Activated T-cell treated with anti-CD3 and anti-CD28 coated beads for 4 hours (primary cell): ENCODE results near the gene THAP9.

ENCODE experiments used
- DNase-seq: peaks from one replicate; pipeline ENCODE4 v3.0.0-alpha.2; 2020

The THAP9 gene

GRCh38 chr4:82965763-82966162 lies 65.2 kb downstream of the THAP9 start:
- no peak for DNase-seq

- no peak for DNase-seq
Observed at GRCh38 chr4:82968972-82969371, 68.4 kb downstream of the THAP9 start.

GRCh38 chr4:82969414-82969813 lies 68.9 kb downstream of the THAP9 start:
- no peak for DNase-seq
